Stromal cell of bone marrow (primary cell): Measurements from ENCODE around the gene PEX13.

ENCODE experiments used
- DNase-seq: peaks from one replicate; pipeline ENCODE4 v3.0.0-alpha.2; 2012; ENCODE audit warnings: low read depth

Gene PEX13

GRCh38 chr2:61074100-61074499 is 56.6 kb downstream of the PEX13 start:
- DNase-seq, result no peak

- DNase-seq, result no peak
Measured at GRCh38 chr2:61085883-61086282, 68.4 kb downstream of the PEX13 start.

GRCh38 chr2:61089797-61090196 is 72.3 kb downstream of the PEX13 start:
- no peak for DNase-seq

GRCh38 chr2:61090386-61090921 is 72.9 kb downstream of the PEX13 start:
- DNase-seq, result no peak

- DNase-seq, result no peak
Measured at GRCh38 chr2:61091485-61091884, 74.0 kb downstream of the PEX13 start.

GRCh38 chr2:61096438-61096837 is 78.9 kb downstream of the PEX13 start:
- DNase-seq, result no peak

GRCh38 chr2:61100801-61101200 is 83.3 kb downstream of the PEX13 start:
- DNase-seq, result no peak
